HG03439 (cell line): ENCODE measurements around the gene GSTM3.
"Not testable (repeated sequence)": the region's sequence is repeated elsewhere in the genome, so short reads cannot be mapped to it uniquely, and the experiment has no call there.

ENCODE experiments used
- ATAC-seq: cut with Tn5 transposase; IDR thresholded peaks from one replicate; pipeline ENCODE4 v1.9.1; 2021; ENCODE audit warnings: mild to moderate bottlenecking, moderate library complexity; ENCODE audit not compliant: unreplicated experiment

The GSTM3 gene

DNA sequence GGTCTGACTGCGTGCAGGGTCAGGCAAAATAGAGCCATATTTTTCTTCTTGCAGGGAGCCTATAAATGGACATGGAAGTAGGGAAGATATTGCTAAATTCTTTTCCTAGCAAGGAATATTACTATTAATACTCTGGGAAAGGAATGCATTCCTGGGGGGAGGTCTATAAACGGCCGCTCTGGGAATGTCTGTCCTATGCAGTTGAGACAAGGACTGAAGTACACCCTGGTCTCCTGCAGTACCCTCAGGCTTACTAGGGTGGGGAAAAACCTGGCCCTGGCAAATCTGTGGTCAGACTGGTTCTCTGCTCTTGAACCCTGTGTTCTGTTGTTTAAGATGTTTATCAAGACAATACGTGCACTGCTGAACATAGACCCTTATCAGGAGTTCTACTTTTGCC is 31.9 kb downstream of the GSTM3 start:
- ATAC-seq = not testable (repeated sequence)

DNA sequence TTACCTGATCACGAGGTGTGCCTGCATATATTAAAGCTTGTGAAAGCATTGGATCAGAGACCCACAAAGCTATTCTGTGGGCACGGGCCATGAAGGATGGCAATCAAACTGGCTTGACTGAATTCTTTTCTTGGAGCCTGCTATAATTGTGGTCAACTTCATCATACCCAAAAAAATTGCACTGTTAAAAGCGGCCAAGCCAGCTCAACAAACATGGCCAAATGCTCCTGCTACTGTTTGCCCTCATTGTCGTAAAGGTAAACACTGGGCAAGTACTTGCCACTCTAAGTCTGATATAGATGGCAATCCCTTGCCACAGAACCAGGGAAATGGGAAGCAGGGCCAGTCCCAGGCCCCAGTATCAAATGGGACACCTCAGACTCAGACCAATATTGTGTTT is 35.4 kb downstream of the GSTM3 start:
- ATAC-seq = no peak

DNA sequence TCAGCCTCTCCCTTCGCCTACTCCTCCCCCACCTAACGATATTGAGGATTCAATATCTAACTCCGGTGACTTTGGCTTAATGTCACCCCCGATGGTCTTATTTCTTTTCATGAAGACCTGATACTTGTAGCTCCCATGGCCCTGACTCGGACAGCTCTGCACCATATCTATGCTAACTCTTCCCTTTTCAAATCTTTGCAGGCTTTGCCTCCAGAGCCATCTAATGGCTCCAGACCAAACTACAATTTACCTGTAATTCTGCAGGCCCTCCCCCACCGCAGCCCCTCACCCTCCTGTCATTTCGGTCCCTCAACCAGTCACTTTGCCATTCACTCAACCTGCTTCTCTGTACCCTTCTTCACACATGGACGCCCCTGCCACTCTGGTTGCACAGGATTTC is 36.7 kb downstream of the GSTM3 start:
- ATAC-seq = no peak

DNA sequence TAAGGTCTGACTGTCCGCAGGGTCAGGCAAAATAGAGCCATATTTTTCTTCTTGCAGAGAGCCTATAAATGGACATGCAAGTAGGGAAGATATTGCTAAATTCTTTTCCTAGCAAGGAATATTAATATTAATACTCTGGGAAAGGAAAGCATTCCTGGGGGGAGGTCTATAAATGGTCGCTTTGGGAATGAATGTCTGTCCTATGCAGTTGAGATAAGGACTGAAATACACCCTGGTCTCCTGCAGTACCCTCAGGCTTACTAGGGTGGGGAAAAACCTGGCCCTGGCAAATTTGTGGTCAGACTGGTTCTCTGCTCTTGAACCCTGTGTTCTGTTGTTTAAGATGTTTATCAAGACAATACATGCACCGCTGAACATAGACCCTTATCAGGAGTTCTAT is 37.9 kb downstream of the GSTM3 start:
- not testable (repeated sequence) for ATAC-seq

DNA sequence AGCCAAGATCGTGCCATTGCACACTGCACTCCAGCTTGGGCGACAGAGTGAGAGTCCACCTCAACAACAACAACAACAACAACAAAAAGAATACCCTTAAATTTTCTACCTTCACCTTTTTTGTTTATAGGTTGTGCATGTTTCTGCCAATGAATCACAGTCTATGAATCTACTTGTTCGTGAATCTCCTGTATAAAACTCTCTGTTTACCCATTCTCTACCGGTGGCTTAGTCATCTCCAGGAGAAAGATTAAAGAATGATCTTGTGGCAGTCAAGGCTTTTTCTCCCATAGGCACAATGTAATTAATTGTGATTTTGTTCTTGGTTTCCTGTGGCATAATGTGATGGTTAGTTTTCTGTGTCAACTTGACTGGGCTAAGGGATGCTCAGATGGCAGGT is 43.0 kb downstream of the GSTM3 start:
- ATAC-seq = not testable (repeated sequence)

DNA sequence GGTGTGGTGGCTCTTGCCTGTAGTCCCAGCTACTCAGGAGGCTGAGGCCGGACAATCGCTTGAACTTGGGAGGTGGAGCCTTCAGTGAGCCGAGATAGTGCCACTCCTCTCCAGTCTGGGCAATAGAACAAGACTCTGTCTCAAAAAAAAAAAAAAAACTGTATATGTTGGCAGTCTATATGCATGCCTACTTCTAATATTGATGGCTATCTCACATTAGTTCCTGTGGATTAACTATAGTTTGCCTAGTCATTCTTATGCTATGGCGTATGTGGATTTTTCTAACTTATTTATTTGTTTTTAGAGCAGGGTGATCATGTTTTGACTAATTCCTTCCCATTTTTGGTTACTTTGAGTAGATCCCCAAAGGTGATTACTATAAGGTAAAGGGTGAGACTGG is 43.8 kb downstream of the GSTM3 start:
- no peak for ATAC-seq

DNA sequence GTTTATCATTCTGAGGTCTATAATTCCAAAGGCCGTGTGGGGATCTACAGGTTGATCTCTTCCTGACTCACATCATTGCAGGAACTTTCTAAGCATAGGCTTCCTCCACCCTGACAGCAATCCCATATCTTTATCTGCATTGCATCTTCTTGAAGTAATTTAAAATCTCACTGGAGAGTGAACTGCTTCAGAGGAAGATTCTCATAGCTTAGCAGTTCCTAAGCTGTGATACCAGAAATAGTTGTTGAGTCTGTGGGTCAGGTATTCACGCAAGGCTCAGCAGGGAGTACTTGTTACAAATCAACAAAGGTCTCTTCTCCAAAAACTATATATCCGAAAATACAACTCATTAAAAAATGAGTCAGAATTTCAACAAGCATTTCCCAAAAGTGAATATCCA is 45.7 kb downstream of the GSTM3 start:
- not testable (repeated sequence) for ATAC-seq

DNA sequence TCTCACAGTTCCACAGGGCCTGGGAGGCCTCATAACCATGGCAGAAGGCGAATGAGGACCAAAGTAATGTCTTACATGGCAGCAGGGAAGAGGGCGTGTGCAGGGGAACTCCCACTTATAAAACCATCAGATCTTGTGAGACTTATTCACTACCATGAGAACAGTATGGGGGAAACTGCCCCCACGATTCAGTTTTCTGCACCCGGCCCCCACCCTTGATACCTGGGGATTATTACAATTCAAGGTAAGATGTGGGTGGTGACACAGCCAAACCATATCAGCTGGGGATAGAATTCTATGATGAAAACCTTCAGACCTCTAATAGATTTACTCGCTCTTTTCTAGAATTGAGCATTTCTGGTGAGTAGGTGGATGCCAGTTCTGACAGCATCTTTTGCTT is 46.4 kb downstream of the GSTM3 start:
- ATAC-seq = not testable (repeated sequence)

DNA sequence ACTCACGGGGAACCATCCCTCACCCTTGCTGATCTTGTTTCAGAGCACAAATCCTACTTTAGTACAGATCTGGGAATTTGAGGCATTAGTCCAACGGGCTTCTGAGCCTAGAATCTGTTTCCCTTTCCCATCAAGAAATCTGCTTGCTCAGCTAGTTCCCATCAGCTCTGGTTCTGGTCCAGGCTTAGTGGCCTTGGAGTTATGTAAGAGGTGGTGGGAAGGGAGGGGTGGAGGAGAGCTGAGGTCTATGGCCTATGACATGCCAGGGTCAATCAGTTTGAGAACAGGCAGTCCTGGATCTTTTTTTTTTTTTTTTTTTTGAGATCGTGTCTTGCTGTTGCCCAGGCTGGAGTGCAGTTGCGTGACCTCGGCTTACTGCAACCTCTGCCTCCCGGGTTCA is 49.1 kb downstream of the GSTM3 start:
- no peak for ATAC-seq

DNA sequence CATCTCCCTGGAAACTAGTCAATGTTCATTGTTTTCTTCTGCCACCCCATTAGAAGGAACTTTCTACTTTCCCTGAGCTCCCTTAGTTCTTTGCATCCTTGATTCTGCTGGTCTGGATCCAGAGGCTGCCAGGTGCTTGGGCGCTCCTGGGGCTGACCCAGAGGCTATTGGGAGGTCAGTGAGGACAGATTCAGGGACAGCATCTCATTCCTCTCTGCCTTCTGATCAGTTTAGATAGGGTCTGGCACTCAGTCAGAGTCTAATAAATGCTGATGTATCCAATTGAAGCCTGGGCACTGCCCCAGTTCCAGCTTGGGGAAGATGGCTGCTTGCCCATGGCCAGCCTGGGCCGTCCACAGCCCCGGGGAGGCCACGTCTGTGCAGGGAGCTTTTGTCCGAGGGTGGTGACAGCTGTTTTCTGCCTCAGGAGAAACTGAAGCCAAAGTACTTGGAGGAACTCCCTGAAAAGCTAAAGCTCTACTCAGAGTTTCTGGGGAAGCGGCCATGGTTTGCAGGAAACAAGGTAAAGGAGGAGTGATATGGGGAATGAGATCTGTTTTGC is 50.9 kb downstream of the GSTM3 start:
- ATAC-seq = no peak

DNA sequence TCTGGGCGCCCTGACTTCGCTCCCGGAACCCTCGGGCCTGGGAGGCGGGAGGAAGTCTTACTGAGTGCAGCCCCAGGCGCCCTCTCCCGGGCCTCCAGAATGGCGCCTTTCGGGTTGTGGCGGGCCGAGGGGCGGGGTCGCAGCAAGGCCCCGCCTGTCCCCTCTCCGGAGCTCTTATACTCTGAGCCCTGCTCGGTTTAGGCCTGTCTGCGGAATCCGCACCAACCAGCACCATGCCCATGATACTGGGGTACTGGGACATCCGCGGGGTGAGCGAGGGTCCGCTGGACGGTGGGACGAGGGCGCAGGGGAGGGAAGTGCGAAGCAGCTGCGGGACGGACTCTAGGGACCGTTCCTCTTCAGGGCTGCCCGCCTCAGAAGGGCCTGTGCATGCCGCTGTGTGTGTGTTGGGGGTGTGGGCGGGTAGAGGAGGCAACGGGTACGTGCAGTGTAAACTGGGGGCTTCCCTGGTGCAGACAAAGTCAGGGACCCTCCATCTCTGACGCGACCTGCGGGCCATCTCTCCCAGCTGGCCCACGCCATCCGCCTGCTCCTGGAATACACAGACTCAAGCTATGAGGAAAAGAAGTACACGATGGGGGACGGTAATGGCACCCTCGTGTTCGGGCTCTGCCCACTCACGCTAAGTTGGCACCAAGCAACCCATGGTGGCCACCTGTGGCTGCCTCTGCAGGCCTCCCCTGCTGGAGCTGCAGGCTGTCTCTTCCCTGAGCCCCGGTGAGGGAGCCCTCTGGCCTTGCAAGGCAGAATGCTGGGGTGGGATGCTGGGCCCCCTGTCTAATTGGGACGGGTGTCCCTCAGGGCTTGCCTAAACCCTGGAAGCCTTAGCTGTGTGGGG is 53.0 kb downstream of the GSTM3 start, which contains the start of gene GSTM1:
Gene GSTM1, plus strand, starts transcription at position 177 of the 859 bp plus-strand sequence. Its CDS starts 57 bp downstream, at position 234.
- ATAC-seq = peak; percentile 94

DNA sequence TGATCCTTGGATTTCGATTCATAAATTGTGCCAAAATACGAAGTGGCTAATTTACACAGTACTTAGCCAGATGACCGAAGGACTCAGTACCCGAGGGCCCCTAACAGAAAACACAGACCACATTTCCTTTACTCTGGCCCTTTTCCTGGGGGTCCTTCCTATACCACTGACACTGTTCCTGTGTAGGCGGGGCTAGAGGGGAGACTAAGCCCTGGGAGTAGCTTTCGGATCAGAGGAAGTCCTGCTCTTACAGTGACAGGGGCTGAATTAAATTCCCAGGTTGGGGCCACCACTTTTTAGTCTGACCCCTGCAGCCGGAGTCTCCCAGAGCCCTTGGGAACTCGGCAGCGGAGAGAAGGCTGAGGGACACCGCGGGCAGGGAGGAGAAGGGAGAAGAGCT is 53.7 kb downstream of the GSTM3 start:
- ATAC-seq = not testable (repeated sequence)

DNA sequence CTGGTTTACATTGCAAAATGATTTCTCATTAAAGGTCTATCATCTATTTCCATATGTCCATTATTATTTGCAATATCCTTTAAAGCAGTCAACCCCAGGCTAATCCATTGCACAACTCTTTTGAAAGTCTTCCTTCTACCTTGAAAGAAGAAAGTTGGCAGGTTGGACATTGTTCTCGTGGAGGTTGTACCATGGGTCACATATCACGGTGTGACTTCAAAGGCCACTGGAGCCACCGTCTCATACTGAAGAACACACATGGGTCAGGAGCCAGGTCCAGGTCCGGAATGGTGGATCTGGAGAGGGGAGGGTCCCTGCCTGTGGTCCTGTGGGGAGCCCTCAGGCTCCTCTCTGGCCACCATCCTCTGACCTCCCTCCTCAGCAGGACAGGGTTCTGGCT is 54.9 kb downstream of the GSTM3 start:
- not testable (repeated sequence) for ATAC-seq

DNA sequence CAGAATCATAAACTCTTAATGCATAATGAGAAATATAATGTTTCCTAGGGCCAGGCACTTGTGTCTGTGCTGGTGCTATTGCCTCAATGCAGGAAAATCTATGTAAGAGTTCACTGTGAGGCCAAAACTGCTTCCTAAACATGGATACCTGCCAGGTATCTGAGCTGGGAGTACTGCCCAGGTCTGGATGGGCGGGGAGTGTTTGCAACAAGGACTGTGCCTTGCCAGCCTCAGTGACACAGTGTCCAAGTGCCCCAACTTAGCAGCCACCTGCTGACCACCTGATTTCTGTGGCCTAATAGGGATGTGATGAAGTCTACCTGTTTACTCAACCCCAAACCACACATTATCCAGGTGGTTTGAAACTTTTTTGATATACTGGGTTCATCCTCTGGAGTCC is 55.4 kb downstream of the GSTM3 start:
- ATAC-seq = not testable (repeated sequence)

DNA sequence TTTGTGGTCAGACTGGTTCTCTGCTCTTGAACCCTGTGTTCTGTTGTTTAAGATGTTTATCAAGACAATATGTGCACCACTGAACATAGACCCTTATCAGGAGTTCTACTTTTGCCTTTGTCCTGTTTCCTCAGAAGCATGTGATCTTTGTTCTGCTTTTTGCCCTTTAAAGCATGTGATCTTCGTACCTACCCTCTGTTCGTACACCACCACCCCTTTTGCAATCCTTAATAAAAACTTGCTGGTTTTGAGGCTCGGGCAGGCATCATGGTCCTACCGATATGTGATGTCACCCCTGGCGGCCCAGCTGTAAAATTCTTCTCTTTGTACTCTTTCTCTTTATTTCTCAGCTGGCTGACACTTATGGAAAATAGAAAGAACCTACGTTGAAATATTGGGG is 56.1 kb downstream of the GSTM3 start:
- ATAC-seq = not testable (repeated sequence)
